MM.1S (cell line): ENCODE results near the gene ARHGAP1.
"Not testable (repeated sequence)": the region's sequence is repeated elsewhere in the genome, so short reads cannot be mapped to it uniquely, and the experiment has no call there.

ENCODE experiments used
- EZH2 ChIP-seq: fragments of 300-600 bp; sonication (generic); optimal IDR thresholded peaks from 2 replicates; pipeline ENCODE3; 2017; ENCODE audit warnings: low read depth, mild to moderate bottlenecking, antibody characterized with exemption, low read length, mixed read lengths
- EZH2phosphoT487 ChIP-seq: fragments of 300-600 bp; sonication (generic); IDR thresholded peaks from 2 replicates; pipeline ENCODE4 v1.6.1; 2018; ENCODE audit warnings: antibody characterized with exemption, low read length
- TF ChIP-seq, protein P1 (sequence below): fragments of 300-600 bp; sonication (generic); IDR thresholded peaks from 2 replicates; pipeline ENCODE4 v1.5.1; 2016; ENCODE audit warnings: antibody characterized with exemption, low read length, mixed read lengths

- TF ChIP-seq, protein P1, sequence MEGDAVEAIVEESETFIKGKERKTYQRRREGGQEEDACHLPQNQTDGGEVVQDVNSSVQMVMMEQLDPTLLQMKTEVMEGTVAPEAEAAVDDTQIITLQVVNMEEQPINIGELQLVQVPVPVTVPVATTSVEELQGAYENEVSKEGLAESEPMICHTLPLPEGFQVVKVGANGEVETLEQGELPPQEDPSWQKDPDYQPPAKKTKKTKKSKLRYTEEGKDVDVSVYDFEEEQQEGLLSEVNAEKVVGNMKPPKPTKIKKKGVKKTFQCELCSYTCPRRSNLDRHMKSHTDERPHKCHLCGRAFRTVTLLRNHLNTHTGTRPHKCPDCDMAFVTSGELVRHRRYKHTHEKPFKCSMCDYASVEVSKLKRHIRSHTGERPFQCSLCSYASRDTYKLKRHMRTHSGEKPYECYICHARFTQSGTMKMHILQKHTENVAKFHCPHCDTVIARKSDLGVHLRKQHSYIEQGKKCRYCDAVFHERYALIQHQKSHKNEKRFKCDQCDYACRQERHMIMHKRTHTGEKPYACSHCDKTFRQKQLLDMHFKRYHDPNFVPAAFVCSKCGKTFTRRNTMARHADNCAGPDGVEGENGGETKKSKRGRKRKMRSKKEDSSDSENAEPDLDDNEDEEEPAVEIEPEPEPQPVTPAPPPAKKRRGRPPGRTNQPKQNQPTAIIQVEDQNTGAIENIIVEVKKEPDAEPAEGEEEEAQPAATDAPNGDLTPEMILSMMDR, result not testable (repeated sequence)
- not testable (repeated sequence) for TF ChIP-seq EZH2, EZH2phosphoT487
These were observed 8.9 kb upstream of the ARHGAP1 start for GRCh38 chr11:46709351-46709750.
